HepG2 (cell line): Measurements from ENCODE around the gene OTUD7B. TPM values are rescaled to one million over a fixed set of nuclear protein-coding genes. Genes with fewer than 3 reads are reported as not detected.
A peak's percentile ranks its signal among the peaks of the same experiment; 100 is the strongest.

Experiments
- DMTF1 ChIP-seq: sonication (generic); formaldehyde crosslinking; IDR thresholded peaks from 2 replicates; pipeline ENCODE4 v1.4.0; 2020; ENCODE audit warnings: mild to moderate bottlenecking, missing genetic modification reagents
- HNF4A ChIP-seq: sonication (generic); formaldehyde crosslinking; IDR thresholded peaks from 2 replicates; pipeline ENCODE4 v1.4.0; 2020; ENCODE audit warnings: missing genetic modification reagents
- IRX3 ChIP-seq: sonication (generic); formaldehyde crosslinking; IDR thresholded peaks from 2 replicates; pipeline ENCODE4 v1.8.1; 2023; ENCODE audit warnings: mild to moderate bottlenecking, low read depth, missing genetic modification reagents, borderline replicate concordance
- NR1H2 ChIP-seq: sonication (generic); formaldehyde crosslinking; IDR thresholded peaks from 2 replicates; pipeline ENCODE4 v1.8.1; 2022; ENCODE audit warnings: low read depth, missing genetic modification reagents, borderline replicate concordance
- PCBP1 ChIP-seq: fragments of 200-400 bp; formaldehyde crosslinking; IDR thresholded peaks from 2 replicates; pipeline ENCODE4 v1.6.1; 2017; ENCODE audit warnings: mild to moderate bottlenecking, low read depth, low read length, borderline replicate concordance
- RXRB ChIP-seq: IDR thresholded peaks from 2 replicates; pipeline ENCODE4 v1.6.1; 2016; ENCODE audit warnings: borderline replicate concordance, missing genetic modification reagents, missing compliant biosample characterization
- SMAD3 ChIP-seq: sonication (generic); formaldehyde crosslinking; IDR thresholded peaks from 2 replicates; pipeline ENCODE4 v1.4.0; 2020; ENCODE audit warnings: missing genetic modification reagents
- SMYD3 ChIP-seq: sonication (generic); formaldehyde crosslinking; IDR thresholded peaks from 2 replicates; pipeline ENCODE4 v1.8.1; 2023; ENCODE audit warnings: mild to moderate bottlenecking, missing genetic modification reagents
- SNRNP70 ChIP-seq: fragments of 200-400 bp; formaldehyde crosslinking; IDR thresholded peaks from 2 replicates; pipeline ENCODE4 v1.6.1; 2017; ENCODE audit warnings: mild to moderate bottlenecking, low read depth, low read length, moderate library complexity
- ZFP1 ChIP-seq: IDR thresholded peaks from 2 replicates; pipeline ENCODE4 v1.6.1; 2016
- ZNF232 ChIP-seq: sonication (generic); formaldehyde crosslinking; IDR thresholded peaks from 2 replicates; pipeline ENCODE4 v1.4.0; 2020; ENCODE audit warnings: missing genetic modification reagents, borderline replicate concordance
- ZNF234 ChIP-seq: sonication (generic); formaldehyde crosslinking; conservative IDR thresholded peaks from 2 replicates; pipeline ENCODE4 v1.5.1; 2020; ENCODE audit warnings: mild to moderate bottlenecking, missing genetic modification reagents
- ZNF263 ChIP-seq: sonication (generic); formaldehyde crosslinking; IDR thresholded peaks from 2 replicates; pipeline ENCODE4 v1.4.0; 2020; ENCODE audit warnings: missing genetic modification reagents
- ZNF274 ChIP-seq: sonication (generic); formaldehyde crosslinking; IDR thresholded peaks from 2 replicates; pipeline ENCODE4 v1.5.1; 2020; ENCODE audit warnings: mild to moderate bottlenecking, missing genetic modification reagents
- ZNF577 ChIP-seq: sonication (generic); formaldehyde crosslinking; IDR thresholded peaks from 2 replicates; pipeline ENCODE4 v1.4.0; 2020; ENCODE audit warnings: mild to moderate bottlenecking, low read depth, missing genetic modification reagents, borderline replicate concordance
- ZNF747 ChIP-seq: sonication (generic); formaldehyde crosslinking; IDR thresholded peaks from 2 replicates; pipeline ENCODE4 v1.8.1; 2023; ENCODE audit warnings: missing genetic modification reagents, mild to moderate bottlenecking, borderline replicate concordance
- ZNF761 ChIP-seq: sonication (generic); formaldehyde crosslinking; conservative IDR thresholded peaks from 2 replicates; pipeline ENCODE4 v1.4.0; 2020; ENCODE audit warnings: mild to moderate bottlenecking, missing genetic modification reagents
- polyA plus RNA-seq, 8 experiments: library from polyadenylated mRNA; depleted of rRNA in 3 of 8; stranded (reverse) in 7 of 8; unstranded in 1 of 8; fragments of >200 nt; fragmentation: Illumina TruSeq in 4 of 8; extraction: Trizol in 4 of 8; gene quantifications; 2 replicates each; pipeline versions ENCODE4 v1.2.1 to v1.2.3, GENCODE V29; 2011 to 2016; ENCODE audit warnings: low read depth in 4 of 8, missing spikeins in 1 of 8, mixed read lengths in 1 of 8; ENCODE audit not compliant: insufficient read depth in 1 of 8
- total RNA-seq, 5 experiments: library from RNA; depleted of rRNA; stranded (reverse); fragments of >200 nt; fragmentation: Illumina TruSeq; extraction: Trizol; gene quantifications; 2 replicates each; pipeline ENCODE4 v1.2.3, GENCODE V29; 2016; ENCODE audit warnings: low read depth in 1 of 5
- TF ChIP-seq, protein P1 (sequence below): sonication (generic); formaldehyde crosslinking; IDR thresholded peaks from 2 replicates; pipeline ENCODE4 v1.4.0; 2020; ENCODE audit warnings: missing genetic modification reagents
- TF ChIP-seq, protein P2 (sequence below): sonication (generic); formaldehyde crosslinking; IDR thresholded peaks from 2 replicates; pipeline ENCODE4 v1.4.0; 2020; ENCODE audit warnings: missing genetic modification reagents
- TF ChIP-seq, protein P3 (sequence below): sonication (generic); formaldehyde crosslinking; IDR thresholded peaks from 2 replicates; pipeline ENCODE4 v1.5.0; 2020; ENCODE audit warnings: mild to moderate bottlenecking, missing genetic modification reagents

The OTUD7B gene
- total and polyA plus RNA-seq, 2 of the 13 experiments (the other 11 are each of a cell fraction or from before 2014, with no cell fraction given), result 5.1 to 11.2 TPM

DNA sequence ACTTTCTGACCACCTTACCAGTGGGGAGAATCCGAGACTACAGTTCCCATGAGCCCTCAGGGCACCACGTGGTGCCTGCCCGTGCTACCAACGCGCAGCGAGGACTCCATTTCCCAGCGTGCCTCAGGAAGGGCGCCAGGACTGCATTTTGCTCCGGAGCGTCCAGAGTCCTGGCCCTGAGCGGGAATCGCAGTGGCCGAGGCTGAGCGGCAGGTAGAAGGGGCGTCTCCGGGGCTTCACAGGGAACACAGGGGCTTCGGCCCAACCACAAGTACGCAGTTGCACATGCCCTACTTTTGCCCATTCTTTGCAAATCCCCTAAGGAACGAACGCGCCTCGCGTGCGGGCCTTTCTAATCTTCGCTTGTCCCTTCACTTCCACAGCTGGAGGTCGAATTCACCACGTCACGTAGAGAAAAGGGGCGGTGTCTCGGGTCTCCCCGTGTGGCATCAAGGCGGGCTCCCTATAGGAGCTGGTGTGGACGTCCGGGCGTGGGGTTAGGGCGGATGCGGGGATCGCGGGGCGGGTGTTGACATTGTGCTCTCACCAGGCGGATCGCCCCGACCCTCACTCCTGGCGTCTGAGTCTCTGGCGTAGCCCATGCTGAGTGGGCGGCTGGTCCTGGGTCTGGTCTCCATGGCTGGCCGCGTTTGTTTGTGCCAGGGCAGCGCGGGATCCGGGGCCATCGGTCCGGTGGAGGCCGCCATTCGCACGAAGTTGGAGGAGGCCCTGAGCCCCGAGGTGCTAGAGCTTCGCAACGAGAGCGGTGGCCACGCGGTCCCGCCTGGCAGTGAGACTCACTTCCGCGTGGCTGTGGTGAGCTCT, 110.9 kb downstream of the OTUD7B start, which contains the start of gene BOLA1 (continued):
- TF ChIP-seq, protein P1, sequence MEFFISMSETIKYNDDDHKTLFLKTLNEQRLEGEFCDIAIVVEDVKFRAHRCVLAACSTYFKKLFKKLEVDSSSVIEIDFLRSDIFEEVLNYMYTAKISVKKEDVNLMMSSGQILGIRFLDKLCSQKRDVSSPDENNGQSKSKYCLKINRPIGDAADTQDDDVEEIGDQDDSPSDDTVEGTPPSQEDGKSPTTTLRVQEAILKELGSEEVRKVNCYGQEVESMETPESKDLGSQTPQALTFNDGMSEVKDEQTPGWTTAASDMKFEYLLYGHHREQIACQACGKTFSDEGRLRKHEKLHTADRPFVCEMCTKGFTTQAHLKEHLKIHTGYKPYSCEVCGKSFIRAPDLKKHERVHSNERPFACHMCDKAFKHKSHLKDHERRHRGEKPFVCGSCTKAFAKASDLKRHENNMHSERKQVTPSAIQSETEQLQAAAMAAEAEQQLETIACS (CRISPR knock-in tag), result no peak
- TF ChIP-seq ZNF761 (CRISPR knock-in tag) (no peak), ZNF263 (CRISPR knock-in tag) (no peak), RXRB (CRISPR knock-in tag) (no peak; the same call in 1 of the 2 replicates), PCBP1 (0 out of 2 replicates have a peak, but pooled peaks have one; percentile 21), ZFP1 (CRISPR knock-in tag) (no peak), ZNF577 (CRISPR knock-in tag) (no peak), ZNF234 (no peak), HNF4A (CRISPR knock-in tag) (peak; percentile 74), SMYD3 (no peak), DMTF1 (CRISPR knock-in tag) (no peak), SNRNP70 (no peak), ZNF274 (CRISPR knock-in tag) (no peak), IRX3 (CRISPR knock-in tag) (no peak), SMAD3 (CRISPR knock-in tag) (0 out of 2 replicates have a peak, but pooled peaks have one; percentile 23), ZNF232 (CRISPR knock-in tag) (no peak), ZNF747 (CRISPR knock-in tag) (no peak), NR1H2 (no peak)
- TF ChIP-seq, protein P2, sequence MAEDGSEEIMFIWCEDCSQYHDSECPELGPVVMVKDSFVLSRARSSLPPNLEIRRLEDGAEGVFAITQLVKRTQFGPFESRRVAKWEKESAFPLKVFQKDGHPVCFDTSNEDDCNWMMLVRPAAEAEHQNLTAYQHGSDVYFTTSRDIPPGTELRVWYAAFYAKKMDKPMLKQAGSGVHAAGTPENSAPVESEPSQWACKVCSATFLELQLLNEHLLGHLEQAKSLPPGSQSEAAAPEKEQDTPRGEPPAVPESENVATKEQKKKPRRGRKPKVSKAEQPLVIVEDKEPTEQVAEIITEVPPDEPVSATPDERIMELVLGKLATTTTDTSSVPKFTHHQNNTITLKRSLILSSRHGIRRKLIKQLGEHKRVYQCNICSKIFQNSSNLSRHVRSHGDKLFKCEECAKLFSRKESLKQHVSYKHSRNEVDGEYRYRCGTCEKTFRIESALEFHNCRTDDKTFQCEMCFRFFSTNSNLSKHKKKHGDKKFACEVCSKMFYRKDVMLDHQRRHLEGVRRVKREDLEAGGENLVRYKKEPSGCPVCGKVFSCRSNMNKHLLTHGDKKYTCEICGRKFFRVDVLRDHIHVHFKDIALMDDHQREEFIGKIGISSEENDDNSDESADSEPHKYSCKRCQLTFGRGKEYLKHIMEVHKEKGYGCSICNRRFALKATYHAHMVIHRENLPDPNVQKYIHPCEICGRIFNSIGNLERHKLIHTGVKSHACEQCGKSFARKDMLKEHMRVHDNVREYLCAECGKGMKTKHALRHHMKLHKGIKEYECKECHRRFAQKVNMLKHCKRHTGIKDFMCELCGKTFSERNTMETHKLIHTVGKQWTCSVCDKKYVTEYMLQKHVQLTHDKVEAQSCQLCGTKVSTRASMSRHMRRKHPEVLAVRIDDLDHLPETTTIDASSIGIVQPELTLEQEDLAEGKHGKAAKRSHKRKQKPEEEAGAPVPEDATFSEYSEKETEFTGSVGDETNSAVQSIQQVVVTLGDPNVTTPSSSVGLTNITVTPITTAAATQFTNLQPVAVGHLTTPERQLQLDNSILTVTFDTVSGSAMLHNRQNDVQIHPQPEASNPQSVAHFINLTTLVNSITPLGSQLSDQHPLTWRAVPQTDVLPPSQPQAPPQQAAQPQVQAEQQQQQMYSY (CRISPR knock-in tag), result no peak
- TF ChIP-seq, protein P3, sequence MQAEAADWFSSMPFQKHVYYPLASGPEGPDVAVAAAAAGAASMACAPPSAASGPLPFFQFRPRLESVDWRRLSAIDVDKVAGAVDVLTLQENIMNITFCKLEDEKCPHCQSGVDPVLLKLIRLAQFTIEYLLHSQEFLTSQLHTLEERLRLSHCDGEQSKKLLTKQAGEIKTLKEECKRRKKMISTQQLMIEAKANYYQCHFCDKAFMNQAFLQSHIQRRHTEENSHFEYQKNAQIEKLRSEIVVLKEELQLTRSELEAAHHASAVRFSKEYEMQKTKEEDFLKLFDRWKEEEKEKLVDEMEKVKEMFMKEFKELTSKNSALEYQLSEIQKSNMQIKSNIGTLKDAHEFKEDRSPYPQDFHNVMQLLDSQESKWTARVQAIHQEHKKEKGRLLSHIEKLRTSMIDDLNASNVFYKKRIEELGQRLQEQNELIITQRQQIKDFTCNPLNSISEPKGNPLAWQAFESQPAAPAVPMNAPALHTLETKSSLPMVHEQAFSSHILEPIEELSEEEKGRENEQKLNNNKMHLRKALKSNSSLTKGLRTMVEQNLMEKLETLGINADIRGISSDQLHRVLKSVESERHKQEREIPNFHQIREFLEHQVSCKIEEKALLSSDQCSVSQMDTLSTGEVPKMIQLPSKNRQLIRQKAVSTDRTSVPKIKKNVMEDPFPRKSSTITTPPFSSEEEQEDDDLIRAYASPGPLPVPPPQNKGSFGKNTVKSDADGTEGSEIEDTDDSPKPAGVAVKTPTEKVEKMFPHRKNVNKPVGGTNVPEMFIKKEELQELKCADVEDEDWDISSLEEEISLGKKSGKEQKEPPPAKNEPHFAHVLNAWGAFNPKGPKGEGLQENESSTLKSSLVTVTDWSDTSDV (CRISPR knock-in tag), result no peak
